BLaER1 (cell line): Measurements from ENCODE around the gene PTPRJ.

Source experiments
- H3K27ac ChIP-seq: shearing (Covaris generic); formaldehyde crosslinking; 2 replicates; pipeline ENCODE4 v1.8.1; 2022
- H3K27me3 ChIP-seq: shearing (Covaris generic); formaldehyde crosslinking; 2 replicates; pipeline ENCODE4 v1.8.1; 2022
- H3K36me3 ChIP-seq: shearing (Covaris generic); formaldehyde crosslinking; 2 replicates; pipeline ENCODE4 v1.8.1; 2022
- H3K4me1 ChIP-seq: shearing (Covaris generic); formaldehyde crosslinking; 2 replicates; pipeline ENCODE4 v1.8.1; 2022
- H3K4me2 ChIP-seq: shearing (Covaris generic); formaldehyde crosslinking; 2 replicates; pipeline ENCODE4 v1.8.1; 2022
- H3K4me3 ChIP-seq: shearing (Covaris generic); formaldehyde crosslinking; 2 replicates; pipeline ENCODE4 v1.8.1; 2022
- H3K9ac ChIP-seq: shearing (Covaris generic); formaldehyde crosslinking; 2 replicates; pipeline ENCODE4 v1.8.1; 2022
- H3K9me3 ChIP-seq: shearing (Covaris generic); formaldehyde crosslinking; 2 replicates; pipeline ENCODE4 v1.8.1; 2022
- H4K20me1 ChIP-seq: shearing (Covaris generic); formaldehyde crosslinking; 2 replicates; pipeline ENCODE4 v1.8.1; 2022
- Cebpa-rat ChIP-seq: shearing (Covaris generic); IDR thresholded peaks from 2 replicates; pipeline ENCODE4 v1.8.1; 2022

PTPRJ gene

DNA sequence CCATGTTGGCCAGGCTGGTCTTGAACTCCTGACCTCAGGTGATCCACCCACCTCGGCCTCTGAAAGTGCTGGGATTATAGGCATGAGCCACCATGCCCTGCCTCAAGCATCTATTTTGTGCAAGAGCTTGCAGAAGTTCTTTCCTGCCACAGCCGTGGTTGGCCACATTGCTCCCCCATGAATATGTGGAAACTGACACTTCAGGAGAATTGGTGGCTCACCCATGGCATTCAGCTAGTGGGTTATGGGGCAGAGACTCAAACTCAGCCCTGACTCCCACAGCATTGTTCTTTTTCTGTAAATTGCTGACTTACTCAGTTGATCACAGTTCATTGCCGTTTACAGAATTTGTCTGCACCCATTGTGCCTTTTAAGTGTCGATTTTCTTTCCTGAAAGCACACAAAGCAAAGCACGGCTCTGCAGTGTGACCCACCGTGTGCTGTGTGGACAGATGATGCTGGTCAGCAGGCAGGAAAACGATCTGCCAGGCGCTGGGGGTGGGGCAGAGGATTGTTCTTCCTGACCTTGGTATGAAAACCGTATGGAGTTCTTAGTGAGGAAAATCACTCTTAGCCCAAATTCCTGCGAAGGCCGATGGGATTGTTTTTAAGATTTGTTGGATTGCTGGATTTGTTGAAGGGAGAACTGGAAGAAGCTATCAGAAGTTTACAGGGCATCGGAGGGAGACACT is 115.6 kb downstream of the PTPRJ start:
- Histone ChIP-seq H3K4me1 (peaks cover 12% of the 10 kb centered on the region; the same call in 1 of the 2 replicates), H3K27ac (no peak overlapping the region), H4K20me1 (no peaks in the 10 kb centered on the region), H3K9me3 (no peaks in the 10 kb centered on the region), H3K36me3 (no peaks in the 10 kb centered on the region), H3K4me2 (no peak overlapping the region; the same call in 1 of the 2 replicates), H3K27me3 (no peaks in the 10 kb centered on the region), H3K4me3 (no peak overlapping the region), H3K9ac (no peak overlapping the region)
- TF ChIP-seq Cebpa-rat, result no peak

DNA sequence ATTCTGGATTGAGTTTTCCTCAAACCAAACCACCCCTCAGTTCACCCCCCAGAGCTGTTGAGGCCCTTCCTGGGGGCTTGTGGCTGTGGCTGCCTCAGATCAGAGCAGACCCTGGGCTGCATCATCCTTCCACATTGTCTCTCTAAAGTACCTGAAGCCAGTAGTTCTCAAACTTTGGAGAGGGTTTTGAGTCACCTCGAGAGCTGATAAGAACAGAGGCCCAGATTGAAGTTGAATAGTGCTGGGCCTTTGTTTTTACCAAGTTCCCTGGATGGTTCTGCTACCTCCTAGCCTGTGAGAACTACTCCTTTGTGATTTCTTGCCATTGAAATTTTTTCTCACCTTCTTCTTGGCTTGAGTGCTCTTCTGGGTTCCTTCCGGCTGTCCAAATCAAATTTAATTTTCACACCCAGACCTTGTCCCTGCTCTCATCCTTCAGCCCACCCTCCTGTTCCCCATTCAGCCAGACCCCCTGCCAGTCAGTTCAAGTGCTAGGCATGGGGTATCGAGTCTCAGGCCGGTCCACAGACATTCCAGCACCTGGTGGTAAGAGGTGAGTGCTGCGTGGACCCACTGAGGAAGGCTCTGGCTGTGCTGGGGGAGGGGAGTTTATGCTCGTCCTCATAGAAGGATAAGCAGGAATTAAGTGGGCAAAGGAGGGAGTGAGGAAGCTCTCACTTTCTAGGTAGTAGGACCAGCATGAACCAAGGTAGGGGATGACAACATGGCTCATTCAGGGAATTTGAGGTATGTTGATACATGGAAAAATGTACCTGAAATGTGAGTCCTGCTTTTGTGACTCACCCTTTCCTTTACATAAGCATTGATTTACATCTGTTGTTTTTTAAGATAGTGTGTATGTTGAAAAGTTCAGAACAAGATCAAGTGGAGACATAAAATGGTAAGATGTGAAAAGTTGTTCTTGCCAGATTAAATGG is 116.5 kb downstream of the PTPRJ start:
- Histone ChIP-seq H4K20me1 (no peaks in the 10 kb centered on the region), H3K36me3 (no peaks in the 10 kb centered on the region), H3K27ac (no peak overlapping the region), H3K27me3 (no peaks in the 10 kb centered on the region), H3K9me3 (no peaks in the 10 kb centered on the region), H3K4me1 (peaks cover 18% of the 10 kb centered on the region), H3K9ac (no peak overlapping the region), H3K4me2 (no peak overlapping the region), H3K4me3 (no peak overlapping the region)
- no peak for TF ChIP-seq Cebpa-rat

DNA sequence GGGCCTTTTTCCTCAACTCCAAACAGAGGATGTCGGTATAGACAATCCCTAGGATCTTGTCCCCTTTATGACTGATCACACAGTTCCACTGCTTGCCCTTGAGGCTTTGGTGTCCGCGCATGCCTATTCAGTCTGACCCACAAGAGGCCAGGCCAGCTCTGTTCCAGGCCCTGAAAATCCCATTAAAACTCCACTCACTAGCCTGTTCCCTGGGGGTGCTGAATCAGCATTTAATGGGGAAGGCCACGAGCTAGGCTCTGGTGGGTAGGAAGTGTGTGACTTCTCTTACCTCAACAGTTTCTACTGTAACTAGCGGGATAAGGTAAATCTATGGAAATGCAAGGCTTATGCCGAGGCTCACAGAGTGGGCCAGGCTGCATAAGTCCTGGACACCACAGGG is 117.7 kb downstream of the PTPRJ start:
- Histone ChIP-seq H3K4me3 (no peak overlapping the region), H3K4me2 (no peak overlapping the region), H3K9ac (no peak overlapping the region), H3K36me3 (no peaks in the 10 kb centered on the region), H3K4me1 (peaks cover 22% of the 10 kb centered on the region), H4K20me1 (no peaks in the 10 kb centered on the region), H3K27ac (no peak overlapping the region), H3K27me3 (no peaks in the 10 kb centered on the region), H3K9me3 (no peaks in the 10 kb centered on the region)
- no peak for TF ChIP-seq Cebpa-rat

DNA sequence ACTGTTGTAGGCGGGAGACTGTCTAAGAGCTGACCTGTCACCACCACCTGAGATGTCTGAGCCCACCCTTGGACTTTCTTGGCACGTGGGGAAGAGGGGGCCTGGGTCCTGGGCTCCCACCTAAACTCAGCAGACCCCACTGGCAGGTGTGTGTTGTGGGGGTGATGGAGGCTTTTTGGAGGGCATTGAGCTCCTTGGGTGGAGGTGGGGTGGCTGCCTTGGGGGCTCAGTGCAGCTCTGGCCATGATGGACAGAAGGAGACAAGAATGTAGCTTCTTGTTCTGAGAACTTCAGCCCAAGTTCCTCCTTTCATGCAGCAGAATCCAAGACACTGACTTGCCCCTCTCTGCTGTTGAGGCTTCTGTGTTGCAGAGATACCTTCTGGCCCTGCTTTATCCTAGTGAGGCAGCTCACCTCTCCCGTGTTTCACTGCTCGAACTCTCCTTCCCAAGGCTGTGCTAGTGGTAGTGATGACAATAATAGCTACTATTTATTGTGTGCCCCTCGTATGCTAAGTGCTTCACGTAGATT is 119.6 kb downstream of the PTPRJ start:
- Histone ChIP-seq H3K27me3 (no peaks in the 10 kb centered on the region), H4K20me1 (no peaks in the 10 kb centered on the region), H3K9ac (no peak overlapping the region; the same call in 1 of the 2 replicates), H3K27ac (no peak overlapping the region), H3K4me1 (peaks cover 29% of the 10 kb centered on the region), H3K4me2 (no peak overlapping the region), H3K4me3 (no peak overlapping the region), H3K36me3 (no peaks in the 10 kb centered on the region), H3K9me3 (no peaks in the 10 kb centered on the region)
- TF ChIP-seq Cebpa-rat, result no peak

DNA sequence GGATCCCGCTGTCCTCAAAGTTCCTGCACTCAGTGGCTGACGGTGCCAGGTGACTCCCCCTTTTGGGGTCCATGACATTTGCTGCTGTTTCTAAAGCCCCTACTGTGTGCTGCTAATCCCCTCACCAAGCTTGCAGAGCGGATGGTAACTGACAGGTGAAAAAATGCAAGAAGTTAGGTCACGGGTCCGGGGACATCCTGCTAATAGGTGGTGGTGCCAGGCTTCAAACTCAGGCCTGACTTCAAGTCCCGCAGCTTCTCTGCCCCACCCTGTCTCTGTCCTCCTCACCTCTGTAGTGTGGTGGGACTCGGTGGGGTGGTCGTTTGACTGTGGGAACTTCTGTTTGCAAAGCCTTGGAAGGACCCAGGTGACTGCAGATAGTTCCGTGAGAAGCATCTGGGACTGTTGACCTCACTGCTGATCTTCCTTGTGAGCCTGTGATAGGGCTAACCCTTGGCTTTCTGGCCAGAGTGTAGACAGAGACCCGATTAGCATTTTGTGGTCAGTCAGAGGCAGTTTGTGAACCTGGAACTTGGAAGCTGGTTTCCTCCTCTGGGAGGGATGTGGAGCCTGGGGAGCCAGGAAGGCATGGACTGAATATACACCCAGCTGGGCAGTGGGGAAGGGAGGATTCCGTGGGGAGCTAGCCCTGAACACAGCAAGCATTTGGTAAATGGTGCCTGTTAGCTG is 120.8 kb downstream of the PTPRJ start:
- H3K9me3 ChIP-seq, result no peaks in the 10 kb centered on the region
- H3K36me3 ChIP-seq, result no peaks in the 10 kb centered on the region
- H3K27ac ChIP-seq, result no peak overlapping the region
- H3K9ac ChIP-seq, result no peak overlapping the region
- TF ChIP-seq Cebpa-rat, result no peak
- peaks cover 41% of the 10 kb centered on the region for H3K4me1 ChIP-seq
- H3K4me3 ChIP-seq, result no peak overlapping the region
- no peaks in the 10 kb centered on the region for H4K20me1 ChIP-seq
- H3K4me2 ChIP-seq, result no peak overlapping the region
- no peaks in the 10 kb centered on the region for H3K27me3 ChIP-seq

DNA sequence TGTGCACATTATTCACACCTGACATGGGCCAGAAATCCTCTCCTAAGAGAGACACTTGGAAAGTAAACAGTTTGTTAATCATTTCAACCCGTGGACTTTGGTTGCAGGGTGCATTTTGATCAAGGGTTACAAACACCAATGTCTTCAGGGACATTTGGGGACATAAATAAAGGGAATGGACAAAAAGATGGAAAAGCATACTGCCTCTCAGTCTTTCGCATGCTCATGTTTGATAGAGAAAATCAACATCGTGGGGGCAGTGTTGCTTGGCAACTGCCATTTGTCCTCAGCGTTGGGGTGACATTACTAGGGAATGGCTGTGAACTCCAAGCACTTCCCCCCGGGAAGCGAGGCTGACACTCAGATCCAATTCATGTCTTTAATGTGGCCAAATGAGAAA is 121.6 kb downstream of the PTPRJ start:
- Histone ChIP-seq H3K36me3 (no peaks in the 10 kb centered on the region), H3K9me3 (no peaks in the 10 kb centered on the region), H3K9ac (no peak overlapping the region), H3K4me2 (no peak overlapping the region), H3K4me1 (peaks cover 49% of the 10 kb centered on the region), H3K27ac (no peak overlapping the region), H3K27me3 (no peaks in the 10 kb centered on the region), H3K4me3 (no peak overlapping the region), H4K20me1 (no peaks in the 10 kb centered on the region)
- no peak for TF ChIP-seq Cebpa-rat

DNA sequence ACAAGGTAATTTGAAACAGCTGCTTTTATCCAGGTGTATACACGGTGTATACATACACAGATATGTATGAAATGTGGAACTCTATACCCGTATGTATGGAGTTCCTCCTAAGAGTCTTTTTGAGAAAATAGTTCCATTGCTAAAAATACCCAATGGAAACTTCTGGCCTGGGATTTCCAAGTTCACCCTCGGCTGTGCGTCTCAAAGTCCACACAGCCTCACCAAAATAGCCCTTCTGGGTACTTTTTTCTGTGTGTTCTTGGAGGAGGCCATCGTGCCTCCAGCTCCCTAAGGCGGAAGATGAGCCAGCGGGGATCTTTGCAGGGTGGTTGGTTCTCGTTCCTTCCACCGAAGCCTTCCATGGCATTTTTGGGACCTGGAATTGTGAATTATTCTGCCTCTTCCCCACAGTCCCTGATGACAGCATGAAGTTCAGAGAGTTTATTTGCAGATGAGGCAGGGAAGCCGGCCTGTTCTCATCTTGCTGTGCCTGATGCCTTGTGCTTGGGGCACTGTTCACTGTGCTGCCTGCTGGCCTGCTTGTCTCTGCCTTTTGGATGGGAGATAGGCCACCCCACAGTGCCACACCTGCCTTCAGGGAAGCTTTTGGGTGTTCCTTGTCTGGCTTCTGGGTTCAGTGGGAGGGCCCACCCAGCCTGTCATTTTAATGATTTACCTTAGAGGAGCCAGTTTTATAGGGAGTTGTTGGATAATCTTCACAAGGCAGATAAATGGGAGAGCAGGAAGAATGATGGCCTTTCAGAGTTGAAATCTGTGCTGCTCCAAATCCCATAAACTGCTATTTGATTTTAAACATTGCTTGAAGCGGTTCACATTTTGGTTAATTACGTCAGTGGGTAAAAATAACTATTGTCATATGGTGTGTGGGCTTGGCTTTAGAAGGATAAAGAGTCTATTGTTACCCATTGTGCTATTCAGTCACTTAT is 123.5 kb downstream of the PTPRJ start:
- no peaks in the 10 kb centered on the region for H3K9me3 ChIP-seq
- no peak overlapping the region for H3K9ac ChIP-seq
- H3K4me3 ChIP-seq, result no peak overlapping the region
- H4K20me1 ChIP-seq, result no peaks in the 10 kb centered on the region
- no peak overlapping the region; the same call in 1 of the 2 replicates for H3K27ac ChIP-seq
- no peak for TF ChIP-seq Cebpa-rat
- no peaks in the 10 kb centered on the region for H3K36me3 ChIP-seq
- no peaks in the 10 kb centered on the region for H3K27me3 ChIP-seq
- H3K4me2 ChIP-seq, result peak overlapping the region; percentile 36
- peaks cover 68% of the 10 kb centered on the region for H3K4me1 ChIP-seq

DNA sequence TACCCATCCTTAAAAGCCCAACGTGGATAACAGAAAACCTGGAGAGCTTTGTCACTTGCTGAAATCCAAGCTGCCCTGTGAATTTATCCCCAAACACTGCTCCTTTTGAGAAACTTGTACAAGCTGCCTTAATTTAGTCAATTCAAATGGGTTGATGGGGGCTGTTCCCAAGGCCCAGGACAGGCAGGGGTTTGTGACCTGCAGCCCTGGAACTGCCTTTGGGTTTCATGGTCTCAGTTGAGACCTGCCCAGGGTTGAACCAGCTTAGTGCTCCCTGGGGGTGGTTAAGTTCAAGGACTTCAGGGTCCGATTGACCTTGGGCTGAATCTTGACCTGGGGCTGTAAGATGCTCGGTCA is 124.2 kb downstream of the PTPRJ start:
- peak overlapping the region; percentile 36; the same call in 1 of the 2 replicates for H3K4me2 ChIP-seq

More for the DNA sequence above, 124.2 kb downstream of the PTPRJ start:
- no peak for TF ChIP-seq Cebpa-rat
- H3K9ac ChIP-seq, result no peak overlapping the region
- H3K27ac ChIP-seq, result no peak overlapping the region
- H3K9me3 ChIP-seq, result no peaks in the 10 kb centered on the region
- H3K36me3 ChIP-seq, result no peaks in the 10 kb centered on the region
- H3K4me3 ChIP-seq, result no peak overlapping the region
- no peaks in the 10 kb centered on the region for H4K20me1 ChIP-seq
- peaks cover 73% of the 10 kb centered on the region for H3K4me1 ChIP-seq
- no peaks in the 10 kb centered on the region for H3K27me3 ChIP-seq
